HK-2 (cell line): ENCODE results near the gene RIMBP2.

ENCODE experiments used
- DNase-seq: peaks from one replicate; pipeline ENCODE4 v3.0.0-alpha.2; 2018; ENCODE audit not compliant: unreplicated experiment

Gene RIMBP2

DNA sequence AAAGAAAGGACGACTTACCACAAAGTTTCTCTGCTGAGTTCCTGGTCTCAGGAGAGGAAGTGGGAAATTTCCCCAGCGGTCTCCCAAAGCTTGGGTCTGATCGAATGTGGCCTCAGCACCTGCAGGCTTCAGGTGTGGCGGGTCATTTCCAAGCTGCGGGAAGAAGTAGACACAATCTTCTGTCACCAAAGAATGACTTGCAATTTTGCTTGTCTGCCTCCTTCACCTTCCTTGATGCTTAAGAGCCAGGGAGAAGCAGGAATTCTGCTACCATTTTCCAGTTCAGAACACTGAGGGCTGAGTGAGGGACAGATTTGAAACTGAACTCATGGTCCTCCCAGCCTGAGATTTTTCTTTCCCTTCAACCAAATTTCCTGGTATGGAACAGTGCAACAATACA lies 87.8 kb downstream of the RIMBP2 start:
- no peak for DNase-seq

DNA sequence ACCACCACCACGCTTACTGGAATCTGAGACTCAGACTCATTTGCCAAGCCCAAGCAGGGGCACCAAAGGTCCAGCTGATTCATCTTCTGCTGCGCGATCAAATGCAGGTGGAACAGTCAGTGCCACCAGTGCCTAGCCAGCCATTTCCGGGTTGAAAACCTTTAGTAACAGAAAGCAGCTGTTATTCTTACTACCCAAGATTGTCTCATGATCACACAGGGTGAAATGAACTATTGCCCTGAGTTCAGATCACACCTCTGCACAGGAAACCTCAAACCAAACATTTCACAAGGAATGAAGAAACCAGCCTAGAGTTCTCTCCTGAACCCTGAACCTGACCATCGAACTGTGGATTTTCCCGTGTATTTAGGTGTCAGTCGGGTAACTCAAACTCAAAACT lies 88.9 kb downstream of the RIMBP2 start:
- no peak for DNase-seq

DNA sequence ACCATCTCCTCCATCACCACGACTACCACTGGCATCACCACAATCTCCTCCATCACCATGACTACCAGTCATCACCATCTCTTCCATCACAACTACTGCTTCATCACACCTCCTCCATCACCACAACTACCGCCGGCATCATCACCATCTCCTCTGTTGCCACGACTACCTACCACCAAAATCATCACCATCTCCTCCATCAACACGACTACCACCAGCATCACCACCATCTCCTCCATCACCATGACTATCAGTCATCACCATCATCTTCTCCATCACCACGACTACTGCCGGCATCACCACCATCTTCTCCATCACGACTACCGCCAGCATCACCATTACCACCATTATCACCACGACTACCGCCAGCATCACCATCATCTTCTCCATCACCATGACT lies 89.5 kb downstream of the RIMBP2 start:
- DNase-seq: no peak

DNA sequence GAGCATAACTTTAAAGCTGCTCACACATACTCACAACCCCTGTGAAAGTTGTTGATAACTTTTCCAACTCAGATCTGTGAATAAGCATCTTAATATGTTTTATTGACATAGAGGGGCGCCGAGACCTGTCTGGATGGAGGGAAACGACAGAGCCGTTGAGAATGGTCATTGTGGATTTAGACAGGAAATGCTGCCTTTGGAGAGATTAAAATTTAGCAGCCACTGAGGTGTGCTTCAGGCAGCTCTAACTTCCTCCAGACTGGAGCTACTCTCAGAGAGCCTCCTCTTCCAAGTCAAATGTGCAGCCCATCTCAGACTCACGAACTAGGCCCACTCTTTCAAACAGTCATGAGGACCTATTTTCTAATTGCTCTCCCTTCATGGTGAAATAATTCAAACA lies 90.9 kb downstream of the RIMBP2 start:
- DNase-seq: no peak

DNA sequence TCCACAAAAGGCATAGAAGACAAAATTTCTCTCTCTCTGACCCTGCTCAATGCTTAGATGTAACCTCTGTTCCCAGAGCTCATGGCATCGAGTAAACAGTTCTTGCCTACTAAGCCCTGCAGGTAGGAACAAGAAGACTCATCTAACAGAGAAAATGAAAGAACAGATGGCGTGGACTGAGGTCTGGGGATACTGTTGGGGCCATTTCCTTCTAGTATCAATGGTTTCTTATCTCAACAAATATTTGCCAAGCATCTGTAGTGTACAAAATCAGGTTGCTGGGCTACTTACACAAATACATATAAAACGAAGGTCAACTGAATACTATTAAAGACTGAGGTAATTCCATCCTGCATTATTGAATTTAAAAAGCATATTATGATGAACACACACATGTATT lies 93.3 kb downstream of the RIMBP2 start:
- DNase-seq: no peak

DNA sequence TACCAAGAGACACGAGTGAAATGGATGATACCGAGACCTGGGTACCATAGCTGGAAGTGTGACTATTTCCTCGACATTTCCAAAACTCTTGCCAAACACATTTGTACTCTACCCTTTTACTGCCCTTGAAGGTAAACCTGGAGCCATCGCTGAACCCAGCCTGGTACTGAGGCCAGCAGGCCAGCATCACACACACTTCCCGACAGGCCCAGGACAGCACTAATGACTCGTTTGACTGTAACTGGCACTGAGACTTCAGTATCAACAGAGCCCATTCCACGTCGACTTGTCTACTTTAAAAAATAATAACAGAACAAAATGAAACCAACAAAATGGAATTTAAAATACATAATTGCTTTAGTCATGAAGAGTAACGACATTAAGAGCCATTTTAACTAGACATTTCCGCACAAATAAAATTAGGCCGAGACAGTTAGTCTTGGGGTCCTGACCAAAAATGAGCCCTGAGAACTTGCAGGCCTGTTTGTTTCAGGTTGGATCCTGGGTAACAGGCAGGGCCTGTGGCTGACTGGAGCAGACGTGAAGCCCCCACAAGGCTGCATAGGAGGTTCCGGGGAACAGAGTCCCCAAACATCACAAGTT lies 94.3 kb downstream of the RIMBP2 start:
- DNase-seq: no peak

DNA sequence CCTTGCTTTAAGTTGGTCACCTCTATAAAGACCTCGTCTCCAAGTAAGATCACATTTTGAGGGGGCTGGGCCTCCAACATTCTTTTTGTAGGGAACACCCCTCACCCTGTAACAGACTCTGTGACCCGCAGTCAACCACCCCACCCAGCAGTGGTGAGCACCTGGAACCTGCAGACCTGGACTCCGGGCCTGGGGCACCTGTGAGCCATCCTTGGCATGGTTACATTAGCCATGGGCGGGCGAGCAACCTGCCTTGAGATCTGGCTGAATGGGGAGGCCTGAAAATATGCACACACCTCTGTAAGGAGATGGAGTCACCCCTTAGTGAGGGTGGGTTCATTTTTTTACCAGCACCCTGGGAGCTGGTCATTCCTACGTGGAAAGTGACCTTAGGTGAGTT lies 95.3 kb downstream of the RIMBP2 start:
- DNase-seq: no peak

DNA sequence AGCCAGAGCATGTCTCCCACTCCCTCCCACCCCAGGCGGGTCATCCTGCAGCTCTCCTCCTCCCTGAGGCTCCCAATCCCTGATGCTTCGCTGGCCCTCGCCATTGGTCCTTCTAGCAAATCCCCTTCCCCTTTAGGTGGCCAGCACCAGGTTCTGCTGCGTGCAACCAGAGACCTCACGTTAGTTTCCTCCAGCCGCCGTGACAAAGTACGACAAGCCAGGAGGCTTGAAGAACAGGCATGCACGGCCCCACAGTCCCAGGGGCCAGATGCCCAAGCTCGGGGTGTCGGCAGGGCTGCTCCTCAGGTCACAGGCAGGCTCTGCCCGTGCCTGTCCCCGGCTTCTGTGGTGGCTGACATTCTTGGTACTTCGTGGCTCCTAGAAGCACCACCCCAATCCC lies 95.8 kb downstream of the RIMBP2 start:
- no peak for DNase-seq

DNA sequence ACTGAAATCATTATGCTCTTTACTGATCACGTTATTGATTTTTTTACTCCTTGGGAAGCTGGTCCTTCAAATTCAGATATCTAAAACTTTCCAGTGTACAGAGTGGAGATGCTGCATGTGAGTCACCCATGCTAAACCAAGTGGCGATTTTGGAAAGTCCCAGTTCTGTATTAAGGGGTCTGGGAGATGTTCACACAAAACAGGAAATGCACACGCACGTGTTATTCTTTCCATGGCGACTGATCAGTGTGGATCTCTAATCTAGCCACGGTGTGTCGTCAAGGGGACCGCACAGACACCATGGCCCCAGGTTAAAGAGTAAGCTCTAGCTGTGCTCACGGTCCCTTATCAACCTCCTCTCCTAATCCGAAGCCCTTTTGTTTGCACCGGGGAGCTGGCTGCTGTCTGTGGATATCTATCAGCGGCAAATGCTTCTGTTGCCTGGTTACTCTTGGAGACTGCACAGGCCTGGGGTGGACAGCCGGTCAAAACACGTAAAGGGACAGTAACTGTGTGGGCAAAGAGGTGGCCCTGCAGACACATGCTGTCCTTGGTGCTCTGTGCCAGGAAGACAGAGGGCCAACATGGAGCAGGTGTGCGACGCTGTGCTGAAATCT lies 96.6 kb downstream of the RIMBP2 start:
- DNase-seq: no peak

DNA sequence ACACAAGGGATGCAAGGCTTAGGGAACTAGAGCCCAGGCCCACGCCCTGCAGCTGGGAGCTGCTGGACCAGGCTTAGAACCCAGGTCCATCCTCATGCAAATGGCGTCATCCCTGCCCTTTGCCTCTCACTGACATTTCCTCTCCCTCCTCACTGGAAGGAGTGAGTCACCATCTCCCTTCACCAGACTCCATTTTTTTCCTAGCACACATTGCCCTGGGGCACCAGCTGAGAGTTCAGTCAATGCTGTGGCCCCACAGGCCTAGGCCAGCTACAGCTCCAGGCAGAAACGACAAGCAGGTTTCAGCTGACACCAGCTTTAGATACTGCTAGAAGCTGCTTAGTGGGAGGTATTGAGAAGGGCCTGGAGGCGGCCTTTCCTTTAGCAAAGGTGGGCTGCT lies 98.9 kb downstream of the RIMBP2 start:
- DNase-seq: peak; percentile 4

DNA sequence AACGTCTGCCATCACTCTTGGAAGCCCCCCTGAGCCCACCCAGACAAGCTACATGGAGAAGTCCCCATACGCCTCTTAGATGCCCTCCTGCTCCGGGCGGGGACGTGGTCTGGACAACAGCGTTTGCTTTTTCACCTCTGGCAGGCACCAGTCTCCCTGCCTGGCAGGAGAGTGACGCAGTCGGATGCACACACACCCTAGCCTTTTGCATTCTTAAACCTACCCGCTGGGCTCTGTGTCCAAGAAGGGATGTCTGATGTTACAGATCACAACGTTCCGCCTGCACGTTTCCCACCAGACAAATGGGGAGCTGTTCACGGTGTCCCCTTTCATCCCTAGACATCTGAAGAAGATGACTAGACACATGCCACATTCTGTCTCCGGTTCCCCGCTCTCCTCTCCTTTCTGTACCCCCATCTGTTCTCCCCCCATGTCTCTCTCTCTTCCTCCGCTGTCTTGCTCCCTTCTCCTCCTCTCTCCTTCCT lies 100.2 kb downstream of the RIMBP2 start:
- no peak for DNase-seq

DNA sequence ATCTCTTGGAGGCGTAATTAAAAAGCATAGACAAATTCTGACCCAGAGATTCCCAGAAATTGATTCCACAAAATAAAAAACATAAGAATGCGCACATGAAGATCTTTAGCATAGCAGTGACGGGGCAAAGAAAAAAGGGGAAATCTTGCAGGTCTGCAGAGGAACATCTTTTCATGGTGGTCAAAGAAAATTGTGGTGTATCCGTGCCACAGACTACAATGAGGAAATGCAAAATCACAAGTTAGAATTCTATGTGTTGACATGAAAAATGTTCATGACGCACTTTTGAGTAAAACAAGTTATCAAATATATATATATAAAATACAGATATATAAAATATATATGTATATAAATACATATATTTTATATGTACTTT lies 101.6 kb downstream of the RIMBP2 start:
- DNase-seq: no peak

DNA sequence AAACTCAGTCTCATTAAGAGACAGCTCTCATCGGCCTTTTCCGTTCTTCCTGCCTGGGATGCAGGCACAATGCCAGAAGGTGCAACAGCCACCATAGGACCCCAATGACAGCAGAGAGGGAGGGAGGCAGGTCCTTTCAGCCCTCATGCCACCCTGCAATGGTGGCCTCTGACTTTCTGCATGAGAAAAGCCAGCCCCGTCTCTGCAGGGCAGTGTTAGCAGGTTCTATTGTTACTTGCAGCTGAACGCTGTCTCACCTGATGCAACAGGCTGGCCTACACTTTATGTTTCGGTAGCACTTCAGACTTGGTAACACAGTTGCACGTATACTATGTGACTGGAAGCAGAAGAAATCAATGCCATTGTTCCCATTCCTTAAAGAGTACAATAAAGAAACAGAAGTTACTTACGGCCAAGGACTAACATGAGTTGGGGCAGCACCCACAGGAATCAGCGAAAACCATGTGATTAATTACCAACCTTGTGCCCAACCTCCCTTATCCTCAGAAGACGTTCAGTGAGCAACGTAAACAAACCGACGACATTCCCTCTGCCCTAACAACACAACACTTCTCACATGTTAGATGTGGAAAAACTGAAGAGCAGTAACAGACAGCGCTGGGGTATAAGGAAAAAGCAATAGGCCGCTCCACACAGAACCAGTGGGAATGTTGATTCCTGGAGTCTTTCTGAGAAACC lies 102.1 kb downstream of the RIMBP2 start:
- no peak for DNase-seq

DNA sequence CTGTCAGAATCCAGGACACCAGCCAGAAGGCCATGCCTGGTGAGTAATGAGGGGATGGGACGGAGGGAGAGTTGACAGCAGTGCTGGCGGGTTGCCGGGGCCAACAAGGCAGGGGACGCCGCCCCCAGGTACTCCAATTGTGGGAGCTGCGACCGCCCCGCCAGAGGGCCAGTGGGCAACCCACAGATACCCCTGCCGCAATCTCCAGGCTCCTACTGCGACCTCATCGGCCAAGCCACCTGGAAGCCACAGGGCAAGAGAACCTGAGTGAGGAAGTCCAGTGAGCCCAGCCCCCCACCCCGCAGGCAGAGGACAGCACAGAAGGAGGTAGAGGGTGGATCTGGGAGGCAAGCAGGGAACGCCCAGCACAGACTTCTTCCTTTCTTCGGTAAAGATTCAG lies 103.0 kb downstream of the RIMBP2 start:
- no peak for DNase-seq

DNA sequence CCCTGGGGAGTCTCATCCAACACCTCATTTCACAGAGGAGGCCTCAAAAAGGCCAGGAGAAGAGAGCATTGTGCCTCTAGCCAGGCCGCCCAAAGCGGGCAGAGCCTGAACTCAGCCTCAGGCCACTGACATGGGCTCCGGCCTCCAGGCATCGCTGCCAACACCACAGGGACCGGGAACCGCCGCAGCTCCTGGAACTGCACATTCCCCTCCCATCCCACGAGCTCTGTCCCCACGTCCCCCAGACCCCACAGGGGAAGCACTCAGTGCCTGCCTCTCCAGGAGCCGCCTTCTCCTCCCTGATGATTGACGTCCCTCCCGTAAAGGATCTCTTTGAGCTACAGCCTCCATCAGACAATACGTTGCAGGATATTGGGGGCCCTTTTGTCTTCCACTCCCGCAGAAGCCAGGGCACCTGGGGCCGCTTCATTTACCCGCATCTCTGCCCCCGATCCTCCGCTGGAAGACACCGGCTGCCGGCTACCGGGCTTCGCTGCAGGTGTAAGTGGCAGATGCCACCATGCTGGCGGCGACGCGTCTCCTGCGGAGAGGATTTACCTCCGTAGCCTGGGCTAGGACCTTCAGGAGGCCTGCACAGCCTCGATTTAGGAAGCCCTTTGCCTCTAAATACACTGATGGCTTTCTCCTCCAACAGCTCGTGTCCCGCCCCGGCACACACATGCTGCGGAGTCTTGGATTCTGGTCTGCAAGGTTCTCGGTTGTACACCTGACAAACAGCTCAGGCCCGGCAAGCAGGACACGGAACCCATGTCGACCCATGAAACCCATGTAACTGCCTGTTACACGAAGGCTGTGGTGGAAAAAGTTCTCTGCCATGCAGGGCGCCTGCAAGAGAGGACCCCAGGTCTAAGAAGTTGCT lies 104.8 kb downstream of the RIMBP2 start:
- no peak for DNase-seq

DNA sequence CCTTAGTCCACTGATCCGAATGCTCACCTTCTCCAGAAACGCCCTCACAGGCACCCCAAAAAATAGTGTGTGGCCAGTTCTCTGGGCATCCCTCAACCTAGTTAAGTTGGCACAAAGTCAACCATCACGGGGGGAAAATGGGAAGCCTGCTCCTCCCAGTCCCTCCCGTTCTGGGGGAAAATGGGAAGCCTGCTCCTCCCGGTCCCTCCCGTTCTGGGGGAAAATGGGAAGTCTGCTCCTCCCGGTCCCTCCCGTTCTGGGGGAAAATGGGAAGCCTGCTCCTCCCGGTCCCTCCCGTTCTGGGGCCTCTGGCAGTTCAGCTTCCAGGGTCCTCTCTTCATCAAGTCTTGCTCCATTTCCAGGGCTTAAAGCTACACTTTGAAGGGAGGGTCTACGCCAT lies 106.1 kb downstream of the RIMBP2 start:
- no peak for DNase-seq

DNA sequence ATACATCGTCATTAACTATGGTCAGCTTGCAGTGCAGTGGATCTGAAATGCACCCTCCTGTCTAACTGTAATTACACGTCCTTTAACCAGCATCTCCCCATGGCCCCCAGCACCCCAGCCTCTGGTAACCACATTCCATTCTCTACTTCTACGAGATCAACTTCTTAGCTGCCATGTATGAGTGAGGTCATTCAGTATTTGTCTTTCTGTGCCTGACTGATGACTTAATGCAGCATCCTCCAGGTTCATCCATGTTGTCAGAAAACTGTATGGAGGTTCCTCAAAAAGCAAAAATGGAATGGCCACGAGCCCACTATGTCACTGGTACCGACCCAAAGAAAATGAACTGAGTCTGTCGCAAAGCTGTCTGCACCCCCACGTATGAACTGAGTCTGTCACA lies 107.3 kb downstream of the RIMBP2 start:
- DNase-seq: no peak

DNA sequence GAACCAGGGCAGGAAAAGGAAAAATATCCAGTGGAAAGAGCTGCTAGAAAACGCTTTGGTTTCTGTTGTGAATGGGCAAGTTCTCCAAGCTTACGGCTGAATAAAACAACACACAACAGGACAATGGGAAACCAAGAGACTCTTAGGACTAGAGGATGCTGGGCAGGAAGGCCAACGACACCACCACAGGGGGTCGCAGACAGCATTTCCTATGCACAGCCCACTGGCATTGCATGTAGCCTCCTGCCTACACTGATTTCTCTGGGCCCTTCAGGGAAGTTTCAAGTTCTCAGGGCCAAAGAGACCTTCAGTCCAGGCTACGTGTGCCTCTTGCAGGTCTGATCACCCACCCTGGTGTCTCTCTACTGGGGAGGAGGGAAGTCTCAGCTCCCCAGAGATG lies 108.0 kb downstream of the RIMBP2 start:
- no peak for DNase-seq

DNA sequence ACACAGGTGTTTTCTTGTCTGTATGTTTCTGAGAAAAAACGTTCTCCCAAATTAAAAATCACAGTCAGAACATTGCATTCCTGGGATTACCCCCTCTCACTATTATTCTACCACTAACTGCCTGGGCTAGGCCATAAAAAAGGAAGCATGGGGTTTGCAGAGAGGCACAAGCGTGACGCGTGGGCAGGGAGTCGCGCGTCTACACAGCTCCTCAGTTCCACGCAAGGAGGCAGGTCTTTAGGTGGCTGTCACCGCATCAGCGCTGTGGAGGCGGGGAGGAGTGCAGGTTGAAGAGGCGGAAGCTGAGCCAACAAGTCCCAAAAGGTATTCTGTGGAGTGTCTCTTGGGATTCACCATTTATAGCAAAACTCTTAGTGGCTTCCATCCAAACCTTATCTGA lies 109.9 kb downstream of the RIMBP2 start:
- no peak for DNase-seq

DNA sequence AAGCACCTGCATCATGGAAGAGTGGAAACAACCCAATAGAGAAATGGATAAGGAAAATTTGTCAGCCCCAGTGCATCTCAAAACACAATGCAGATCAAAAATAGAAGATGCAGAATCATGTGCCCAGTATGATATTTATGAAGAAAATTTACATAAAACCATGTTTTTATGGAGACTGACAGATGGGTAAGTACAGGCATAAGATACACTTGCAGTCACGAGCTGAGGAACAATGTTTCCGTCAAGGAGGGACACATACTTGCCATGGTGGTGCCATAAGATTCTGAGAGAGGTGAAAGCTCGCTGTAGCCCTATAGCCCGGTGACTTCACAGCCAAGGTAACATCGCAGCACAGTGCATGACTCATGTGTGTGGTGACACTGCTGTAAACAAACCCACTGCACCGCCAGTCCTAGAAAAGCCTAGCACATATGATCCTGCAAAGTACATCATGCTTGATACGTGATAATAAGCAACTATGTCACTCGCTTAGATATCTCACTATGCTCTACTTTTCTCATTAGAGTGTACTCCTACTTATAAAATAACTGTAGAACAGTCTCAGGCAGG lies 112.6 kb downstream of the RIMBP2 start:
- no peak for DNase-seq

DNA sequence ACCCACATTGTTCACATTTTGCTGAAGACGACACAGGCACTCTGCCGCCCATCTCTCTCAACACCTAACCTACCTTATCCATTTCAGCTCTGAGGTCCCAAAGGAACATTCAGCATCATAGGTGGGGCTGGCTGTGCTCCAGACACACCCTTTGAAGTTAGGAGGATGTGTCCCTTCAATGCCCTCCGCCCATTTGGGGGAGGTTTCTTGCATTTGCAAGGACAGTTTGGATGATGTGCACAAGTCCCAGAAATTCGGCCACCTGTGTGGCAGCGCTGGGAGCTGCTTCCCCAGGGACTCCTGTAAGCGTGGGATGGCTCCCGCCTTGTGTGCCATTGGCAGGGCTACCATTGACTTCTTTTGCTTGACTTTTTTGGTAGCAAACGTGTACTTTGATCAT lies 113.8 kb downstream of the RIMBP2 start:
- DNase-seq: no peak

DNA sequence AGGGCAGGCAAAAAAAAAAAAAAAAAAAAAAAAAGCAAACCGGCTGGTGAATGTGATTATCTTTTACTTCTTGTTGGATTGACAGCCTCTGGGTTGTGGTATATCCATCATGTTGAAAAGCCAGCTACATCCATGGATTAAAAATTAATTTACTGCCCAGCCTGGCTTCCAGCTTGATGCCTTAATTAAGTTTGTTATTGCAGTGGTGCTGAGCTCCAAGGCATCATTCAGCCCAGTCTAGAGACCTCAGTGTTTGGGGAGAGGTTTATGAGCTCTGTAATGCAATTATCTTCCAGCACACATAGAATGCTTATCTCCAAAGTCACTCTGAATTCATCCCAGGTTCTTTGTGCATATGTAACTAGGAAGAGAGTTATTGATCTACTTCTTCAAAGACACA lies 114.8 kb downstream of the RIMBP2 start:
- DNase-seq: no peak
